Measurements from ENCODE around the gene COLEC11.

DNA sequence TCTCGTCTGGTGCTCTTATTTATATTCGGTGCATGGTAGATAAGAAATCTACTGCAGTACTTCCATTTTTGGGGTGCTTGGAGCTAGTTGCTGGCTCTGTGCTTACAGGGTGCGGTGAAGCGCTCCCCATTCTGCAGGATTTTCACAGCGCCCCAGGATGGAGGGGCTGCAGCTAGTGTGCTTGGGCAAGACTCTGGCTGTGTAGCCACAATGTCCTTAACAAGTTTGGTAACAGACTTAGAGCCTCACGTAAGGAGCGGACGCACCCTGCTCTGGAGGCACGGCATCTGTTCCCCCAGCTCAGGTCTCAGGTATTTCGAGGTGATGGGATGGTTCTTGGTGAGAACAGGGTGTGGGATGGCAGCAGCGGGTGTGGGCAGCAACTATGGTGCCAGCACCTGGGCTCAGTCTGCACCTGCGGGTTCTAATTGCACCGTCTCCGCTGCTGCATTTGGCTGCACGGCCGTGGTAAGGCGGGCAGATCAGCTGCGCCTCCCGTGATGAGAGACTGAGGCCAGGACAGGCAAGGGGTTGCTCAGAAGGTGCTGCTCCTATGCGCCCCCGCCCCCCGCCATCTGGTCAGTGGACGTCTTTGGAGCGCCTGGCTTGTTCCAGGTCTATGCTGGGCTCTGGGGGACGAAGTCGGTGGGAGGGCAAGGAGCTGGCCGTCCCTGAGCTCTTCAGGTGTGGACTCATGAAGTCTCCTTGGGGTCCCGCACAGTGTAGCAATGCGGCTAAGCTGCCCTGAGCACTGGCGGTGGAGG lies 43.0 kb downstream of the COLEC11 start:
- TF ChIP-seq, protein P1, sequence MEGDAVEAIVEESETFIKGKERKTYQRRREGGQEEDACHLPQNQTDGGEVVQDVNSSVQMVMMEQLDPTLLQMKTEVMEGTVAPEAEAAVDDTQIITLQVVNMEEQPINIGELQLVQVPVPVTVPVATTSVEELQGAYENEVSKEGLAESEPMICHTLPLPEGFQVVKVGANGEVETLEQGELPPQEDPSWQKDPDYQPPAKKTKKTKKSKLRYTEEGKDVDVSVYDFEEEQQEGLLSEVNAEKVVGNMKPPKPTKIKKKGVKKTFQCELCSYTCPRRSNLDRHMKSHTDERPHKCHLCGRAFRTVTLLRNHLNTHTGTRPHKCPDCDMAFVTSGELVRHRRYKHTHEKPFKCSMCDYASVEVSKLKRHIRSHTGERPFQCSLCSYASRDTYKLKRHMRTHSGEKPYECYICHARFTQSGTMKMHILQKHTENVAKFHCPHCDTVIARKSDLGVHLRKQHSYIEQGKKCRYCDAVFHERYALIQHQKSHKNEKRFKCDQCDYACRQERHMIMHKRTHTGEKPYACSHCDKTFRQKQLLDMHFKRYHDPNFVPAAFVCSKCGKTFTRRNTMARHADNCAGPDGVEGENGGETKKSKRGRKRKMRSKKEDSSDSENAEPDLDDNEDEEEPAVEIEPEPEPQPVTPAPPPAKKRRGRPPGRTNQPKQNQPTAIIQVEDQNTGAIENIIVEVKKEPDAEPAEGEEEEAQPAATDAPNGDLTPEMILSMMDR (IDR thresholded peaks at IDR 0.05): no peak
- TF ChIP-seq POLR2A (IDR thresholded peaks at IDR 0.05) (no peak), POLR2AphosphoS5 (IDR thresholded peaks at IDR 0.05) (no peak)
